Common myeloid progenitor, CD34-positive (primary cell): ENCODE measurements around the gene TMEM51.

Experiments
- CTCF ChIA-PET: fragments of 350-600 bp; sonication (Branson Sonifier 250); formaldehyde crosslinking; loops from one replicate; lab custom pipeline; 2021; ENCODE audit warnings: antibody characterized with exemption; lab: Charles Lee
- POLR2A ChIA-PET: fragments of 350-600 bp; sonication (Branson Sonifier 250); formaldehyde crosslinking; loops from one replicate; lab custom pipeline; 2021; ENCODE audit warnings: antibody characterized with exemption; lab: Charles Lee
- DNase-seq, 3 donors: peaks; one replicate each; pipeline versions ENCODE4 v3.0.0 to v3.0.0-alpha.2; 2013
- H3K27ac ChIP-seq, 2 experiments: 1 replicate in 1 of 2; 2 replicates in 1 of 2; pipeline ENCODE4 v1.7.0; 2013; ENCODE audit warnings: inconsistent platforms in 2 of 2, low read length in 2 of 2, mild to moderate bottlenecking in 2 of 2, low read depth in 1 of 2, moderate library complexity in 1 of 2; ENCODE audit not compliant: severe bottlenecking in 2 of 2, insufficient read depth in 1 of 2, poor library complexity in 1 of 2
- H3K27me3 ChIP-seq, 5 experiments: replicated peaks in 2 of 5; 1 replicate in 3 of 5; 2 replicates in 2 of 5; pipeline versions ENCODE4 v1.6.1 to v1.7.0; 2013; ENCODE audit warnings: low read length in 4 of 5, mild to moderate bottlenecking in 2 of 5, moderate library complexity in 2 of 5, inconsistent platforms in 1 of 5; ENCODE audit not compliant: insufficient read depth in 5 of 5, control insufficient read depth in 4 of 5
- H3K36me3 ChIP-seq, 4 experiments: 1 replicate in 2 of 4; 2 replicates in 2 of 4; pipeline versions ENCODE4 v1.6.1 to v1.7.0; 2013; ENCODE audit warnings: low read length in 3 of 4, control low read depth in 1 of 4, mild to moderate bottlenecking in 1 of 4; ENCODE audit not compliant: control insufficient read depth in 4 of 4, insufficient read depth in 4 of 4
- H3K4me1 ChIP-seq, 4 experiments: 1 replicate in 3 of 4; 2 replicates in 1 of 4; pipeline versions ENCODE4 v1.6.1 to v1.7.1; 2013; ENCODE audit warnings: low read length in 3 of 4, mild to moderate bottlenecking in 3 of 4, control low read depth in 1 of 4, inconsistent platforms in 1 of 4, moderate library complexity in 1 of 4; ENCODE audit not compliant: control insufficient read depth in 4 of 4, insufficient read depth in 4 of 4; ENCODE audit errors: control extremely low read depth in 1 of 4
- H3K4me3 ChIP-seq, 7 experiments: 1 replicate in 4 of 7; 2 replicates in 3 of 7; pipeline versions ENCODE4 v1.5.1 to v1.7.0; 2013; ENCODE audit warnings: mild to moderate bottlenecking in 7 of 7, low read length in 6 of 7, moderate library complexity in 6 of 7, inconsistent platforms in 2 of 7, low read depth in 2 of 7, control low read depth in 1 of 7; ENCODE audit not compliant: insufficient read depth in 4 of 7, control insufficient read depth in 1 of 7; ENCODE audit errors: extremely low read depth in 1 of 7
- H3K9me3 ChIP-seq, 5 experiments: 1 replicate in 4 of 5; 2 replicates in 1 of 5; pipeline versions ENCODE4 v1.6.1 to v1.7.1; 2013; ENCODE audit warnings: low read length in 4 of 5, mild to moderate bottlenecking in 2 of 5, inconsistent platforms in 1 of 5, low read depth in 1 of 5, moderate library complexity in 1 of 5; ENCODE audit not compliant: control insufficient read depth in 4 of 5, insufficient read depth in 2 of 5; ENCODE audit errors: control extremely low read depth in 1 of 5
- WGBS: methylation state at CpG from one replicate; pipeline ENCODE4 v1.1.5; 2013; ENCODE audit not compliant: insufficient coverage; 5-methylcytosine and 5-hydroxymethylcytosine counted together

The TMEM51 gene

GRCh38 chr1:15219280-15220023 is 65.9 kb downstream of the TMEM51 start:
- no peaks in the 10 kb centered on the region for H3K27me3 ChIP-seq
- peaks cover 0 to 18% (median 9%) of the 10 kb centered on the region in 4 experiments for H3K4me1 ChIP-seq
- ChIA-PET CTCF (interaction anchor here (1.4 kb wide), 1 partner anchor 12 kb away, joined by 4 read pairs; no protein-coding TSS in a partner anchor), POLR2A (no interaction called here)
- H3K27ac ChIP-seq, result no peak overlapping the region
- DNase-seq, result no peak
- over 99% methylated on average over 21 of the region's 22 CpGs for WGBS
- H3K9me3 ChIP-seq, result peaks cover 0 to 5% (median 0%) of the 10 kb centered on the region in 5 experiments
- peaks cover 0 to 10% (median under 1%) of the 10 kb centered on the region in 4 experiments for H3K36me3 ChIP-seq
- H3K4me3 ChIP-seq, result no peak overlapping the region

- Histone ChIP-seq H3K27ac (no peak overlapping the region), H3K4me1 (peaks cover 0 to 23% (median 12%) of the 10 kb centered on the region in 4 experiments), H3K4me3 (no peak overlapping the region), H3K36me3 (peaks cover 0 to 8% (median under 1%) of the 10 kb centered on the region in 4 experiments), H3K27me3 (no peaks in the 10 kb centered on the region), H3K9me3 (peaks cover 0 to 5% (median 0%) of the 10 kb centered on the region in 5 experiments)
- no peak for DNase-seq
- 97% methylated on average over 6 of the region's 12 CpGs for WGBS
- POLR2A ChIA-PET, result no interaction called here
- CTCF ChIA-PET, result interaction anchor here (0.6 to 1.4 kb wide), 3 partner anchors 8 to 180 kb away, joined by 3 to 4 read pairs (median 3); no protein-coding TSS in a partner anchor
These were observed 66.5 kb downstream of the TMEM51 start for GRCh38 chr1:15220024-15220392.

- H3K27me3 ChIP-seq, result no peaks in the 10 kb centered on the region
- H3K9me3 ChIP-seq, result peaks cover 0 to 5% (median 0%) of the 10 kb centered on the region in 5 experiments
- no peak for DNase-seq
- ChIA-PET POLR2A (no interaction called here), CTCF (interaction anchor here (0.6 to 1.1 kb wide), 2 partner anchors 9 to 180 kb away, joined by 3 read pairs; no protein-coding TSS in a partner anchor)
- H3K36me3 ChIP-seq, result peaks cover 0 to 8% (median under 1%) of the 10 kb centered on the region in 4 experiments
- H3K4me1 ChIP-seq, result peaks cover 0 to 23% (median 12%) of the 10 kb centered on the region in 4 experiments
- H3K4me3 ChIP-seq, result no peak overlapping the region
- 100% methylated on average over 7 of the region's 7 CpGs for WGBS
- no peak overlapping the region for H3K27ac ChIP-seq
These were observed 67.4 kb downstream of the TMEM51 start for GRCh38 chr1:15220825-15221431.

GRCh38 chr1:15222653-15223303 is 69.2 kb downstream of the TMEM51 start:
- Histone ChIP-seq H3K27me3 (no peaks in the 10 kb centered on the region), H3K4me3 (no peak overlapping the region), H3K27ac (no peak overlapping the region), H3K9me3 (peaks cover 0 to 5% (median 0%) of the 10 kb centered on the region in 5 experiments), H3K36me3 (peaks cover 0 to 8% (median under 1%) of the 10 kb centered on the region in 4 experiments), H3K4me1 (peaks cover 0 to 23% (median 12%) of the 10 kb centered on the region in 4 experiments)
- CTCF ChIA-PET, result interaction anchor here (0.7 to 1.0 kb wide), 3 partner anchors 11 to 49 kb away, joined by 3 read pairs; no protein-coding TSS in a partner anchor
- POLR2A ChIA-PET, result interaction anchor here (0.6 kb wide), 1 partner anchor 9 kb away, joined by 8 read pairs; no protein-coding TSS in a partner anchor
- DNase-seq, result no peak
- WGBS, result 97% methylated on average over 4 of the region's 4 CpGs

- Histone ChIP-seq H3K4me3 (no peak overlapping the region), H3K4me1 (peaks cover 0 to 16% (median 11%) of the 10 kb centered on the region in 4 experiments), H3K36me3 (peaks cover 0 to 4% (median under 1%) of the 10 kb centered on the region in 4 experiments), H3K27me3 (no peaks in the 10 kb centered on the region), H3K9me3 (no peaks in the 10 kb centered on the region), H3K27ac (no peak overlapping the region)
- WGBS, result 38% methylated on average over 8 of the region's 8 CpGs
- DNase-seq, result peak in 2 of 3 donors; percentile 63 to 79
- ChIA-PET CTCF (interaction anchor here (1.1 kb wide), 1 partner anchor 10 kb away, joined by 3 read pairs; no protein-coding TSS in a partner anchor), POLR2A (no interaction called here)
These were observed 70.8 kb downstream of the TMEM51 start for GRCh38 chr1:15224259-15224869.

- H3K27me3 ChIP-seq, result no peaks in the 10 kb centered on the region
- H3K4me1 ChIP-seq, result peaks cover 0 to 16% (median 11%) of the 10 kb centered on the region in 4 experiments
- H3K36me3 ChIP-seq, result peaks cover 0 to 2% (median under 1%) of the 10 kb centered on the region in 4 experiments
- no peak overlapping the region for H3K27ac ChIP-seq
- H3K9me3 ChIP-seq, result no peaks in the 10 kb centered on the region
- CTCF ChIA-PET, result interaction anchor here (1.1 kb wide), 1 partner anchor 11 kb away, joined by 3 read pairs; no protein-coding TSS in a partner anchor
- POLR2A ChIA-PET, result no interaction called here
- peak in 2 of 3 donors; percentile 50 to 53 for DNase-seq
- 66% methylated on average over 3 of the region's 4 CpGs for WGBS
- no peak overlapping the region for H3K4me3 ChIP-seq
These were observed 71.4 kb downstream of the TMEM51 start for GRCh38 chr1:15224974-15225373.
